Colonic mucosa (tissue), 4 donors: Measurements from ENCODE around the gene BOLA3. TPM values are rescaled to one million over a fixed set of nuclear protein-coding genes. Genes with fewer than 3 reads are reported as not detected.

Source experiments
- DNase-seq: peaks from one replicate; pipeline ENCODE4 v3.0.0-alpha.2; 2020
- H3K27ac ChIP-seq: fragments of 200-600 bp; one replicate; pipeline ENCODE4 v1.8.0; 2021
- H3K27me3 ChIP-seq: fragments of 200-600 bp; one replicate; pipeline ENCODE4 v1.8.0; 2021
- H3K36me3 ChIP-seq: fragments of 200-600 bp; one replicate; pipeline ENCODE4 v1.8.0; 2021
- H3K4me1 ChIP-seq: fragments of 200-600 bp; one replicate; pipeline ENCODE4 v1.8.0; 2021; ENCODE audit warnings: mild to moderate bottlenecking
- H3K4me3 ChIP-seq: fragments of 200-600 bp; one replicate; pipeline ENCODE4 v1.8.0; 2021
- H3K9ac ChIP-seq, 2 donors: one replicate each; pipeline ENCODE4 v1.7.0; 2013; ENCODE audit warnings: control low read depth in 2 of 2, low read depth in 2 of 2, low read length in 2 of 2
- H3K9me3 ChIP-seq: fragments of 200-600 bp; one replicate; pipeline ENCODE4 v1.8.0; 2021
- CTCF ChIP-seq: fragments of 200-600 bp; IDR thresholded peaks from one replicate; pipeline ENCODE4 v1.8.0; 2022; ENCODE audit warnings: antibody characterized with exemption, mild to moderate bottlenecking
- intact Hi-C: fragments of 100-400 bp; cut with DNase I; formaldehyde crosslinking; loops from one replicate; pipeline ENCODE4 v1.14.1; 2022
- total RNA-seq, 2 donors: library from RNA; stranded (reverse); fragmentation: NEBNext Ultra II Directional in 1 of 2; extraction: Animal tissue kit (Norgen Biotek cat#: 25700) in 1 of 2; gene quantifications; one replicate each; pipeline ENCODE4 v1.2.1, GENCODE V29; 2021
- donor health status: healthy.
- donor health status: DM: no; HTN: no; CAD: no.
- donor health status: DM: no; HTN: no; CAD: no.

The BOLA3 gene
- total RNA-seq, 2 donors from 2014 or later, result 44.8 to 95.1 TPM

- no peaks in the 10 kb centered on the region for H3K9me3 ChIP-seq
- DNase-seq, result no peak
- no peaks in the 10 kb centered on the region for H3K36me3 ChIP-seq
- no peaks in the 10 kb centered on the region for H3K27me3 ChIP-seq
- H3K9ac ChIP-seq, result peak overlapping the region; percentile 46 to 59
- no peak for TF ChIP-seq CTCF
- H3K27ac ChIP-seq, result no peak overlapping the region
- intact Hi-C loops, result loop anchor here (10.0 kb wide), 1 partner anchor 324 kb away; the partner anchor contains the start of gene STAMBP
- H3K4me1 ChIP-seq, result peaks cover 6% of the 10 kb centered on the region
- H3K4me3 ChIP-seq, result peak overlapping the region; percentile 75
These were observed 940 bp upstream of the BOLA3 start for GRCh38 chr2:74148457-74149246.

- intact Hi-C loops, result loop anchor here (10.0 kb wide), 1 partner anchor 322 kb away; the partner anchor contains the start of gene STAMBP
- no peak for DNase-seq
- Histone ChIP-seq H3K27ac (no peak overlapping the region), H3K36me3 (no peaks in the 10 kb centered on the region), H3K9ac (peak overlapping the region; percentile 77 to 83), H3K4me1 (peaks cover 6% of the 10 kb centered on the region), H3K27me3 (no peaks in the 10 kb centered on the region), H3K4me3 (peak overlapping the region; percentile 75), H3K9me3 (no peaks in the 10 kb centered on the region)
- TF ChIP-seq CTCF, result no peak
These were observed 584 bp downstream of the BOLA3 start for GRCh38 chr2:74146929-74147726.

- intact Hi-C loops, result loop anchor here (10.0 kb wide), 1 partner anchor 318 kb away; the partner anchor contains the start of gene STAMBP
- peaks cover 6% of the 10 kb centered on the region for H3K4me1 ChIP-seq
- no peaks in the 10 kb centered on the region for H3K9me3 ChIP-seq
- no peak overlapping the region for H3K27ac ChIP-seq
- H3K36me3 ChIP-seq, result no peaks in the 10 kb centered on the region
- no peak overlapping the region for H3K9ac ChIP-seq
- no peak overlapping the region for H3K4me3 ChIP-seq
- no peak for DNase-seq
- TF ChIP-seq CTCF, result no peak
- no peaks in the 10 kb centered on the region for H3K27me3 ChIP-seq
These were observed 5.4 kb downstream of the BOLA3 start for GRCh38 chr2:74142340-74142739.

GRCh38 chr2:74138600-74139323, 8.9 kb downstream of the BOLA3 start:
- no peak overlapping the region for H3K4me3 ChIP-seq
- DNase-seq, result no peak

More at GRCh38 chr2:74138600-74139323, 8.9 kb downstream of the BOLA3 start:
- H3K27ac ChIP-seq, result no peak overlapping the region
- no peak overlapping the region for H3K9ac ChIP-seq
- no peak for TF ChIP-seq CTCF
- H3K9me3 ChIP-seq, result no peaks in the 10 kb centered on the region
- H3K36me3 ChIP-seq, result no peaks in the 10 kb centered on the region
- intact Hi-C loops, result no loop called here
- H3K27me3 ChIP-seq, result no peaks in the 10 kb centered on the region
- H3K4me1 ChIP-seq, result no peaks in the 10 kb centered on the region
